ENCODE data around the gene CELA3B.
"Not testable (repeated sequence)": the region's sequence is repeated elsewhere in the genome, so short reads cannot be mapped to it uniquely, and the experiment has no call there.

Gene CELA3B

DNA sequence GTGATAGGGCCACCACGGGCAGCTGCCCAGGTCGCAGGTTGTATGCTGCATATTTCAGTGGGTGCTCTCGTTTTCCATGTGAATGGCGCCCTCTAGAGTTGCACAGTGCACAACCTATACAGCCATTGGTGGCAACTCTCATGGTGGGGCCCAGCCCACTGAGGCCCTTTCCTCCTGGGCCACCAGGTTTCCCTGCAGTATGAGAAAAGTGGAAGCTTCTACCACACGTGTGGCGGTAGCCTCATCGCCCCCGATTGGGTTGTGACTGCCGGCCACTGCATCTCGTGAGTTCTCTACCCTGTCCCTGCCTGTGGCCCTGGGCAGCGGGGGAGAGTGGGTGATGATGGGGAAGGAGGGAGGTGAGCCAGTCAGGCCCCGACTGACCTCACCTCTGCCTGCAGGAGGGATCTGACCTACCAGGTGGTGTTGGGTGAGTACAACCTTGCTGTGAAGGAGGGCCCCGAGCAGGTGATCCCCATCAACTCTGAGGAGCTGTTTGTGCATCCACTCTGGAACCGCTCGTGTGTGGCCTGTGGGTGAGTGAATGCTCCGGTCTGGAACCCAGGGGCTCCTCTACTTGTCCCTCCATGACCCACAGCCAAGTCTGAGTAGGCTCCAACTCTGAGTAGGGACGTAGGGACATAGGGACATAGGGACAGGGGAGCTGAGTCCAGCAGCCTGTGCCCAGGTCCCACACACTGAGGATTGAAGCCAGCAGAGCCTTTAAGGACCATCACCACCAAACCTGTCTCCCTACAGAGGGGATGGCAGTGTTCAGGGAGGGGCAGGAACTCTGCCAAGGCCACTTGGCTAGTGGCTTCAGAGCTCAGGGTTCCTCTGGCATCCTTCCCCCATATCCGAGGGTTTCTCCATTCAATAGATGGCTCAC is 28.7 kb downstream of the CELA3B start:
- H3K36me3 ChIP-seq (ENCODE audit: control insufficient read depth, insufficient read depth, low read length); H3K27me3 ChIP-seq (ENCODE audit: control insufficient read depth, insufficient read depth, low read length); H3K4me1 ChIP-seq (ENCODE audit: control insufficient read depth, insufficient read depth, low read length); H3K9ac ChIP-seq (ENCODE audit: low read depth, low read length); H3K9me3 ChIP-seq (ENCODE audit: control insufficient read depth, insufficient read depth, low read length); H3K4me3 ChIP-seq (ENCODE audit: low read depth, low read length): not testable (repeated sequence)

DNA sequence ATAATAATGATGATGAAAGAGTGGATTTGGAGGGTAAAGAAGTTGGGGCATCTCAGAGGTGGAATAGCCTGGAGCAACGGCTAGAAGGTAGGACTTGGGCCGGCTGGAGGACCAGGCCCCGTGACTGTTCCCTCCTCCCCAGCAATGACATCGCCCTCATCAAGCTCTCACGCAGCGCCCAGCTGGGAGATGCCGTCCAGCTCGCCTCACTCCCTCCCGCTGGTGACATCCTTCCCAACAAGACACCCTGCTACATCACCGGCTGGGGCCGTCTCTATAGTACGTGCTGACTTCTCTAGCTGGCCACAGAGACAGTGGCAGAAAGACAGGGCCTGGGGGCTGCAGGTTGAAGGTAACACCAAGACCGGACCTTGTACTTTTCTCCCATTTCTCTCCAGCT is 29.9 kb downstream of the CELA3B start:
- not testable (repeated sequence) for H3K4me1 ChIP-seq (ENCODE audit: control insufficient read depth, insufficient read depth, low read length); H3K9me3 ChIP-seq (ENCODE audit: control insufficient read depth, insufficient read depth, low read length); H3K27me3 ChIP-seq (ENCODE audit: control insufficient read depth, insufficient read depth, low read length); H3K9ac ChIP-seq (ENCODE audit: low read depth, low read length); H3K4me3 ChIP-seq (ENCODE audit: low read depth, low read length); H3K36me3 ChIP-seq (ENCODE audit: control insufficient read depth, insufficient read depth, low read length)

DNA sequence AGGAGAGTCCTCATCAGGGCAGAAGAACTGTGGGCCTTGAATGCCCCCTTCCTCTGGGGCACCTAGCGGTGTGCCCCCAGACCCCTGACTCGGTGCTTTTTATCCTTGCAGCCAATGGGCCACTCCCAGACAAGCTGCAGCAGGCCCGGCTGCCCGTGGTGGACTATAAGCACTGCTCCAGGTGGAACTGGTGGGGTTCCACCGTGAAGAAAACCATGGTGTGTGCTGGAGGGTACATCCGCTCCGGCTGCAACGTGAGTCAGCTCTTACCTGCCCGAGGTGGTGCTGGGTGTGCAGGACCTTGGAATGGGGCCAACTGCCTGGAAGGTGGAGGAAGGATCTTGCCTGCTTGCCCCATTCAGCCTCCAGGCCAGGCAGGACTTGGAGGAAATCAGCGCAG is 30.4 kb downstream of the CELA3B start:
- H3K9me3 ChIP-seq (ENCODE audit: control insufficient read depth, insufficient read depth, low read length); H3K36me3 ChIP-seq (ENCODE audit: control insufficient read depth, insufficient read depth, low read length); H3K4me3 ChIP-seq (ENCODE audit: low read depth, low read length); H3K4me1 ChIP-seq (ENCODE audit: control insufficient read depth, insufficient read depth, low read length); H3K9ac ChIP-seq (ENCODE audit: low read depth, low read length); H3K27me3 ChIP-seq (ENCODE audit: control insufficient read depth, insufficient read depth, low read length): not testable (repeated sequence)

DNA sequence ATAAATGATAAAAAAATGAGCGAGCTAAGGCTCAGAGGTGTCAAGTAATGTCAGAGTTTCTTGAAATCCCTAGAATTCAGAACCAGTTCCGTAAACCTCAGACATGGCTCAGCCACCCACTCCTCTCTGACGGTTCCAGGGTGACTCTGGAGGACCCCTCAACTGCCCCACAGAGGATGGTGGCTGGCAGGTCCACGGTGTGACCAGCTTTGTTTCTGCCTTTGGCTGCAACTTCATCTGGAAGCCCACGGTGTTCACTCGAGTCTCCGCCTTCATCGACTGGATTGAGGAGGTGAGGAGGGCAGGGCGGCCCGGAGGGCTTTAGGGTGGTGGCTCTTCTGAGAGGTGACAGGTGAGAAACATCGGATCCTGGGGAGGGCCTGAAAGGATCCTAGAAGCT is 32.7 kb downstream of the CELA3B start:
- H3K9me3 ChIP-seq (ENCODE audit: control insufficient read depth, insufficient read depth, low read length); H3K36me3 ChIP-seq (ENCODE audit: control insufficient read depth, insufficient read depth, low read length); H3K4me1 ChIP-seq (ENCODE audit: control insufficient read depth, insufficient read depth, low read length); H3K9ac ChIP-seq (ENCODE audit: low read depth, low read length); H3K27me3 ChIP-seq (ENCODE audit: control insufficient read depth, insufficient read depth, low read length); H3K4me3 ChIP-seq (ENCODE audit: low read depth, low read length): not testable (repeated sequence)

- not testable (repeated sequence) for H3K4me1 ChIP-seq (ENCODE audit: control insufficient read depth, insufficient read depth, low read length); H3K36me3 ChIP-seq (ENCODE audit: control insufficient read depth, insufficient read depth, low read length); H3K27me3 ChIP-seq (ENCODE audit: control insufficient read depth, insufficient read depth, low read length); H3K4me3 ChIP-seq (ENCODE audit: low read depth, low read length); H3K9me3 ChIP-seq (ENCODE audit: control insufficient read depth, insufficient read depth, low read length); H3K9ac ChIP-seq (ENCODE audit: low read depth, low read length)
These were observed 35.9 kb downstream of the CELA3B start for GRCh38 chr1:22012752-22013151.

GRCh38 chr1:22014575-22015206 is 37.9 kb downstream of the CELA3B start:
- H3K4me1 ChIP-seq (ENCODE audit: control insufficient read depth, insufficient read depth, low read length); H3K27me3 ChIP-seq (ENCODE audit: control insufficient read depth, insufficient read depth, low read length); H3K9me3 ChIP-seq (ENCODE audit: control insufficient read depth, insufficient read depth, low read length); H3K4me3 ChIP-seq (ENCODE audit: low read depth, low read length); H3K36me3 ChIP-seq (ENCODE audit: control insufficient read depth, insufficient read depth, low read length); H3K9ac ChIP-seq (ENCODE audit: low read depth, low read length): not testable (repeated sequence)

DNA sequence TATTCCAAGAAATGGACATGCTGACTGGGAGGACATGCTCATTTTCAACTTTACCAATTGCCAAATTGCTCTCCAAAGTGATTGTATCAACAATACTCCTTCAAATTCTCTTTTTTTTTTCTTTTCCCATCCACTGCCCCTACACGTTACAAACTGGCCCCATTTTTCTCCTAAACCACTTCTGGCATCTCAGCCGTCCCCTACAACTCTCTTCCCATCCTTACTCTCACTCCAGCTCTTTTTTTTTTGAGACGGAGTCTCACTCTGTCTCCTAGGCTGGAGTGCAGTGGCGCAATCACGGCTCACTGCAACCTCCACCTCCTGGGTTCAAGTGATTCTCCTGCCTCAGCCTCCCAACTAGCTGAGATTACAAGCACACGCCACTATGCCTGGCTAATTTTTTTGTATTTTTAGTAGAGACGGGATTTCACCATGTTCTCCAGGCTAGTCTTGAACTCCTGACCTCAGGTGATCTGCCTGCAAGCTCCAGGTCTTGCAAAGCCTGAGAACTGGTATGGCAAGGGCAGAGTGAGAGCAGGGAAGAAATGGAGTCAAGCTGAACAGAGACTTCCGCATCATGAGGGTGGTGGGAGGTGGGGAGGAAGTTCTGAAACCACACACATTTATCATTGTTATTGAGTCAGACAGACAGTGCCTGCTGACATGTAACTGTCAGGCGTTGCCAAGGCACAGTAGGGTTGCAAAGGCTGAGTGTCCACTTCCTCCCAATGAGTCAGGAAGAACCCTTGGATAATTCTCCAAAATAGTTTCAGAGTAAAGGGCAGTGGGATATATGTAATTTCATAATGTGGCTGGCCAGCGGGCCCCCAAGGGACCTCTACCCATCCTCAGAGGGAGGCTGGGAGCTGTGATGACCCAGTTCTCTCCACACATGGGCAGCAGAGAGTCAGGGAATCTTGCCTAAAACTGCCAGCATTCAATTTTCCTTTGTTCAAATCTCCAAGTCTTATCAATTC is 42.0 kb downstream of the CELA3B start:
- no peaks in the 10 kb centered on the region for H3K36me3 ChIP-seq (ENCODE audit: control insufficient read depth, insufficient read depth, low read length)
- H3K4me3 ChIP-seq (ENCODE audit: low read depth, low read length): no peak overlapping the region
- H3K9ac ChIP-seq (ENCODE audit: low read depth, low read length): no peak overlapping the region
- no peaks in the 10 kb centered on the region for H3K9me3 ChIP-seq (ENCODE audit: control insufficient read depth, insufficient read depth, low read length)
- no peaks in the 10 kb centered on the region for H3K4me1 ChIP-seq (ENCODE audit: control insufficient read depth, insufficient read depth, low read length)
- H3K27me3 ChIP-seq (ENCODE audit: control insufficient read depth, insufficient read depth, low read length): no peaks in the 10 kb centered on the region

- Histone ChIP-seq H3K36me3 (ENCODE audit: control insufficient read depth, insufficient read depth, low read length) (no peaks in the 10 kb centered on the region), H3K4me1 (ENCODE audit: control insufficient read depth, insufficient read depth, low read length) (no peaks in the 10 kb centered on the region), H3K27me3 (ENCODE audit: control insufficient read depth, insufficient read depth, low read length) (no peaks in the 10 kb centered on the region), H3K9ac (ENCODE audit: low read depth, low read length) (no peak overlapping the region), H3K9me3 (ENCODE audit: control insufficient read depth, insufficient read depth, low read length) (no peaks in the 10 kb centered on the region), H3K4me3 (ENCODE audit: low read depth, low read length) (no peak overlapping the region)
These were observed 44.2 kb downstream of the CELA3B start for GRCh38 chr1:22021061-22021460.

DNA sequence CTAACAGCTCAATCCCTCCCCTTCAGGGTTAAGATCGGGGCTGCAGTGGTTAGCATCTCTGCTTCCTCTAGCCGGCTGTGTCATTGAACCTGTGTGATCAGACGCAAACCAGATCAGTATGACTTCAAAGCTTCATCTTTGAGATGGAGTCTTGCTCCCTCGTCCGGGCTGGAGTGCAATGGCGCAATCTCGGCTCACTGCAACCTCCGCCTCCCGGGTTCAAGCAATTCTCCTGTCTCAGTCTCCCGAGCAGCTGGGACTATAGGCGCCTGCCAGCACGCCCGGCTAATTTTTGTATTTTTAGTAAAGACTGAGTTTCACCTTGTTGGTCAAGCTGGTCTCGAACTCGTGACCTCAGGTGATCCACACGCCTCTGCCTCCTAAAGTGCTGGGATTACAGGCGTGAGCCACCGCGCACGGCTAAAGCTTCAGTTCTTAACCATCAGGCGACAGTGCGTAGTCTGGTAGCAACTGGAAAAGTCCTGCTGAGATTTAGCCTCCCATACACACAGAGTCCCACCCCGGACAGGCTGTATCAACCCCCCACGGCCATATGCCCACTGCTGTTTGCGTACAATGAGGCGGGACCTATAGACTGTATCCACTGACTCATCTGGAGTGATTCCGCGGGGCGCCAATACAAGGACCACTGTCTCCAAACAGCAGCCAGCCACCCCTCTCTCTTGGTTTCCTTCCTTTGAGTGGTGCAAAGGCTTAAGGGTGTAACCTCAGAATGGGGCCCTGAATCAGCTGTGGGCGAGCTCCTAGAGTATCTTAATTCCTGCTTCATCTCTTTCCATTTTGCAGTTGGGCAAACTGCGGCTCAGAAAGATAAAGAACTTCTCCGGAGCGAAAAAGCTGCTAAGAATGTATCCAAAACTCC is 47.9 kb downstream of the CELA3B start:
- Histone ChIP-seq H3K4me3 (ENCODE audit: low read depth, low read length) (peak overlapping the region; percentile 100), H3K9ac (ENCODE audit: low read depth, low read length) (peak overlapping the region; percentile 99), H3K36me3 (ENCODE audit: control insufficient read depth, insufficient read depth, low read length) (no peaks in the 10 kb centered on the region), H3K27me3 (ENCODE audit: control insufficient read depth, insufficient read depth, low read length) (no peaks in the 10 kb centered on the region), H3K4me1 (ENCODE audit: control insufficient read depth, insufficient read depth, low read length) (no peaks in the 10 kb centered on the region), H3K9me3 (ENCODE audit: control insufficient read depth, insufficient read depth, low read length) (no peaks in the 10 kb centered on the region)

DNA sequence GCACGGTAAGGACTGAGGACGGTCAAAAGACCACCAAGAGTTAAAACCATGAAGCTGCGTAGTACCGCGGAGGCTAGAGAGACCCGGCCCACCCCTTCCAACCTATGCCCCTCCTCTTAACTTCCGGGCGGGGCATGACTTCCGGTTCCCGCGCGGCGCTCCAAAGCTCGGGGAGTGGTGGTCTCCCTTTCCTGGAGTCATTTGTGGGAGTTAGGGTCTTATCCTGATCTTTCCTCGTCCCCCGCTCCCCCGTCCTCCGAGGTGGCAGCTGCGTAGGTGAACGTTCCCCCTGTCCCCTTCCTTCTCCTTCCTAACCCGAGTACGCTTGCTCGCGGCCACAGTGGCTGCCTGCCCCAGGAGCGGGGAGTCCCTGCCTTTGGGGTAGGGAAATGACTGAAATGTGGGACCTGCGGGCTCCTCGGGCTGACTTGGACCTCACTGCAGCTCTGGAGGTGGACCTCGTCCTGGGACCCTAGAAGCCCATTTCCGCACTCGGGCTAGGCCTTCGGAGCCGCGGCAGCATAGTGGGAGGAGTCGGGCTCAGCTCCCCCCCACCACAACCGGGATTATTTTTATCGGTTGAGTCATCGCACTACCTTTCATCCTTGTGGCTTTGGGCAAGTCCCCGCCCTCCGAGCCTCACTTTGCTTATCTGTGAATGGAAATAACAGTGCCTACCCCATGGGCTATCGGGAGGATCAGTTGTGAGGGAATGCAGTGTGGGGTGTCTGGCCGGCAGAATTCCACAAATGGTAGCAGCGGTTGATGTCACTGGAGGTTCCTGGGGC is 48.7 kb downstream of the CELA3B start:
- peak overlapping the region; percentile 100 for H3K4me3 ChIP-seq (ENCODE audit: low read depth, low read length)
- peak overlapping the region; percentile 99 for H3K9ac ChIP-seq (ENCODE audit: low read depth, low read length)
- no peaks in the 10 kb centered on the region for H3K9me3 ChIP-seq (ENCODE audit: control insufficient read depth, insufficient read depth, low read length)
- no peaks in the 10 kb centered on the region for H3K4me1 ChIP-seq (ENCODE audit: control insufficient read depth, insufficient read depth, low read length)
- peaks cover 2% of the 10 kb centered on the region for H3K36me3 ChIP-seq (ENCODE audit: control insufficient read depth, insufficient read depth, low read length)
- H3K27me3 ChIP-seq (ENCODE audit: control insufficient read depth, insufficient read depth, low read length): no peaks in the 10 kb centered on the region
